A204.1 (cell line): ENCODE results near the gene SMAD4.
"Not testable (repeated sequence)": the region's sequence is repeated elsewhere in the genome, so short reads cannot be mapped to it uniquely, and the experiment has no call there.

Source experiments
- FAIRE-seq: peaks from 2 replicates; lab custom pipeline; 2012; peaks lifted over from hg19 to GRCh38; lab: Jason Lieb, UNC

Gene SMAD4

DNA sequence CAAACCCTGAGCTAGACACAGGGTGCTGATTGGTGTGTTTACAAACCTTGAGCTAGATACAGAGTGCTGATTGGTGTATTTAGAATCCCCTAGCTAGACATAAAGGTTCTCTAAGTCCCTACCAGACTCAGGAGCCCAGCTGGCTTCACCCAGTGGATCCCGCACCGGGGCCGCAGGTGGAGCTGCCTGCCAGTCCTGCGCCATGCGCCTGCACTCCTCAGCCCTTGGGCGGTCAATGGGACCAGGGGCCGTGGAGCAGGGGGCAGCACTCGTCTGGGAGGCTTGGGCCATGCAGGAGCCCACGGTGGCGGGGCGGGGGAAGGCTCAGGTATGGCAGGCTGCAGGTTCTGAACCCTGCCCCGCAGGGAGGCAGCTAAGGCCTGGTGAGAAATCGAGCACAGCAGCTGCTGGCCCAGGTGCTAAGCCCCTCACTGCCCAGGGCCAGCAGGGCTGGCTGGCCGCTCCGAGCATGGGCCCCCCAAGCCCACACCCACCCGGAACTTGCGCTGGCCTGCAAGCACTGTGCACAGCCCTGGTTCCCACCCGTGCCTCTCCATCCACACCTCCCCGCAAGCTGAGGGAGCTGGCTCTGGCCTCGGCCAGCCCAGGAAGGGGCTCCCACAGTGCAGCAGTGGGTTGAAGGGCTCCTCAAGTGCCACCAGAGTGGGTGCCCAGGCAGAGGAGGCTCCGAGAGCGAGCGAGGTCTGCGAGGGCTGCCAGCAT is 81.8 kb downstream of the SMAD4 start:
- not testable (repeated sequence) for FAIRE-seq

DNA sequence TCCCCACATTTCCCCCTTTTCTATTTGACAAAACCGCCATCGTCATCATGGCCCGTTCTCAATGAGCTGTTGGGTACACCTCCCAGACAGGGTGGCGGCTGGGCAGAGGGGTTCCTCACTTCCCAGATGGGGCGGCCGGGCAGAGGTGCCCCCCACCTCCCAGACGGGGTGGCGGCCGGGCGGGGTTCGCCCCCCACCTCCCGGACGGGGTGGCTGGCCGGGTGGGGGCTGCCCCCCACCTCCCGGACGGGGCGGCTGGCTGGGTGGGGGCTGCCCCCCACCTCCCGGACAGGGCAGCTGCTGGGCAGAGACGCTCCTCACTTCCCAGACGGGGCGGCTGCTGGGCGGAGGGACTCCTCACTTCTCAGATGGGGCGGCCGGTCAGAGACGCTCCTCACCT is 87.0 kb downstream of the SMAD4 start:
- FAIRE-seq = not testable (repeated sequence)

DNA sequence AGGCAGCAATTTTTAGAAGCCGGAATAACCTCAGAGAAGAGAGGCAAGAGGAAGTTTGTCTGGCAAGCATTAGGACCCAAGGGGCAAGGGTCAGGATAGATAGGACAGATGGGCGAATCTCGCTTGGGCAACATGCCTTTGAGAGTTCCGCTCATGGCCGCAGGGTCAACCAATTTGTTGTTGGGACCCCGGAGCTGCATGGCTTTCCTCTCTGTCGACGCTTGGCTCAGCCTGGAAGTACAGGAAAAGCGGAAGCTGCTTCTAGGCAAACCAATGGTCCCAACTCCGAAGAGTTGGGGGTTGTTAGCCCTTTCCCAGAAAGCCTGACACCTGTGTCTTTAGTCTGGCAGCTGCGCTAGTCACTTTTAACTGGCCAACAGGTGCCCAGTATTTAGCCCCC is 89.5 kb downstream of the SMAD4 start:
- FAIRE-seq = not testable (repeated sequence)

DNA sequence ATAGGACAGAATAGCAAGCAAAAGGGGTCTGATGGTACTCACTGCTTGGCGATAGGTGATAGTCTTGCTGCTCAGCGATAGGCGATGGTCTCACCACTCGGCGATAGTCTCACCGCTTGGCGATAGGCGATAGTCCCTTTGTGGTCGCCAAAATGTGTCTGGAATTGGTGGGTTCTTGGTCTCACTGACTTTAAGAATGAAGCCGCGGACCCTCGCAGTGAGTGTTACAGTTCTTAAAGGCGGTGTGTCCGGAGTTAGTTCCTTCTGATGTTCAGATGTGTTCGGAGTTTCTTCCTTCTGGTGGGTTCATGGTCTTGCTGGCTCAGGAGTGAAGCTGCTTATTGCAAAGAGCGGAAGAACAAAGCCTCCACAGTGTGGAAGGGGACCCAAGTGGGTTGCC is 90.0 kb downstream of the SMAD4 start:
- FAIRE-seq = not testable (repeated sequence)

DNA sequence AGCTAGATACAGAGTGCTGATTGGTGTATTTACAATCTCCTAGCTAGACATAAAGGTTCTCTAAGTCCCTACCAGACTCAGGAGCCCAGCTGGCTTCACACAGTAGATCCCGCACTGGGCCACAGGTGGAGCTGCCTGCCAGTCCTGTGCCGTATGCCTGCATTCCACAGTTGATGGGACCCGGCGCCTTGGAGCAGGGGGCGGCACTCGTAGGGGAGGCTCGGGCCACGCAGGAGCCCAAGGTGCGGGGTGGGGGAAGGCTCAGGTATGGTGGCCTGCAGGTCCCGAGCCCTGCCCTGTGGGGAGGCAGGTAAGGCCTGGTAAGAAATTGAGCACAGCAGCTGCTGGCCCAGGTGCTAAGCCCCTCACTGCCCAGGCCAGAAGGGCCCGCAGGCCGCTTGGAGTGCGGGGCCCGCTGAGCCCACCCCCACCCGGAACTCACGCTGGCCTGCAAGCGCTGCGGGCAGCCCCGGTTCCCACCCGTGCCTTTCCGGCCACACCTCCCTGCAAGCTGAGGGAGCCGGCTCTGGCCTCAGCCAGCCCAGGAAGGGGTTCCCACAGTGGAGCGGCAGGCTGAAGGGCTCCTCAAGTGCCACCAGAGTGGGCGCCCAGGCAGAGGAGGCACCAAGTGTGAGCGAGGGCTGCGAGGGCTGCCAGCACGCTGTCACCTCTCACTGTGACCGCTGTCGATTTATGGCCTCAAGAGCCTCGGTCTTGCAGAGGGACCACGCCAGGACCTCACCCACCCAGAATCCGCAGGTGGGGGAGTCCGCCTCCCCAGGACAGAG is 91.0 kb downstream of the SMAD4 start:
- FAIRE-seq = no peak

DNA sequence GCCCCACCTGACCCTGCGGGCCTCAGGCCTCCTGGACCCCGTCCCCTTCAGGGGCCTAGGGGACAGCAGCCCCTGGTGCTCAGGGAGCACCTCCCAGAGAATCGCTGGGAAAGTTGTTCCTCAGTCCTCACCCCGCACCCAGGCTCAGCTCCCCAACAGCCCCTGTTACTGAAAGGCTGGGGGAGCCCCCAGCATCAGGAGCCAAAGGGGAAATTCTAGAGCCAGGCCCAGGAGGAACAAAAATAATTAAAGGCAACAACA is 91.5 kb downstream of the SMAD4 start:
- no peak for FAIRE-seq

DNA sequence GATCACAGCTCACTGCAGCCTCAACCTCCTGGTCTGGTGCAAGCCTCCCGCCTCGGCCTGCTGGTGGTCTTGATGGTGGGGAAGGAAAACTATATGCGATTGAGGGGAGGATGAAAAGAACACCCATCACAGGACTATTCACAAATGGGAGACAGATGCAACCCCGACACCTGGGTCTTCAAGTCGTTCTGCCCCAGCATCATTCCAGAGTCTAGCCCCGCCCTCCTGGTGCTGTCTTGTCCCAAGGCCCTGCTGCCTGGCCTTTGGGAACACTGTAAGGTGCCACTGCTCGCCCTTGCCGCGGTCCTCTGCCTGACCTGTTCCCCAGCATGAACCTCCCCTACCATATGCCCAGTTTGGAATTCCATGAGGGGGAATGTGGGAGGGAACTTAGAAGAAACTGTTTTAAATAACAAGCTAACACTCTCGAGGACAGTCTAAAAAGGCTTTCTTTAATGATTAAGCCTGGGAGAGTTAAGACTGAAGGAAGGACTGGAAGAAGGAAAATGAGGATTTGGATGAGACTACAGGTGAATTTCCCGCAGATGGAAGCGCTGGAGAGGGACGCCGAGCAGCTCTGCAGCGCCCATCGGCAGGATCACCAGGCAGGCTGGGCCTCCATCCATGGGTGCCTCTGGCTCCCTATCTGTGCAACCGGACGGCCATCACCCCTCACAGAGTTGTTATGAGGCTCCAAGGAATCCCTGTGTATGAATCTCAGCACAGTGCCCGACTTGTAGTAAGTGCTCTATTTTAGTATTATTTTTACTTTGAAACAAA is 92.4 kb downstream of the SMAD4 start:
- FAIRE-seq = no peak

DNA sequence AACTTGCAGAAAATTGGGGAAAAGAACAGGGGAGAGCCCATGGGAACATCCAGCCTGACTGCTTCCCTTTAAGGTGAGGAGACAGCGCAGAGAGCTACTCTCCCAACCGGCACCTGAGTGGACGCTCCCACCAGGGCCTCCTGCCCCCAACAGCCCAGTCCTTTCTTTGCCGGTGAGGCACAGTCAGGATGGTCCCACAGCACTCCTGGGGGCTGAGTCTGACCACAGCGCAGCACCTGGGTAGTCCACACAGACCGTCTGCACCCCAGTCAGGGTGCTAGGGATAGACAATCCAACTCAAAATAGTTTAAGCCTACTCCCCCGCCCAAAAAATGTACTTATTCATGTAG is 93.0 kb downstream of the SMAD4 start:
- no peak for FAIRE-seq

DNA sequence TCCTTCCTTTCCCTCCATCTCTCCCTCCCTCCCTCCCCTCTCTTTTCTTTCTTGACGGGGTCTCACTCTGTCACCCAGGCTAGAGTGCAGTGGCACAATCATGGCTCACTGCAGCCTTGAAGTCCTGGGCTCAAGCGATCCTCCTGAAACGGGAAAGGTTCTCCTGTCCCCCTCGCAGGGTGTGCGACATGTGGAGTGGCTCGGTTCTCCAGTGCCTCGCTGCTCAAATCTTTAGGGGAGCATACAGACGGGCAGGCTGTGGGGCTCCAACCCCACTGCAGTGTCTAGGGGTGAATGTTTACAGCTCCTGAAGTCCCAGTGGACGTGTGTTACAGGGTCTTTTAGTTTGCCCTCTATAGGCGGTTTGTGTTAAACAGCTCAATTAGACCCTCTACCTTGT is 93.5 kb downstream of the SMAD4 start:
- FAIRE-seq = no peak

DNA sequence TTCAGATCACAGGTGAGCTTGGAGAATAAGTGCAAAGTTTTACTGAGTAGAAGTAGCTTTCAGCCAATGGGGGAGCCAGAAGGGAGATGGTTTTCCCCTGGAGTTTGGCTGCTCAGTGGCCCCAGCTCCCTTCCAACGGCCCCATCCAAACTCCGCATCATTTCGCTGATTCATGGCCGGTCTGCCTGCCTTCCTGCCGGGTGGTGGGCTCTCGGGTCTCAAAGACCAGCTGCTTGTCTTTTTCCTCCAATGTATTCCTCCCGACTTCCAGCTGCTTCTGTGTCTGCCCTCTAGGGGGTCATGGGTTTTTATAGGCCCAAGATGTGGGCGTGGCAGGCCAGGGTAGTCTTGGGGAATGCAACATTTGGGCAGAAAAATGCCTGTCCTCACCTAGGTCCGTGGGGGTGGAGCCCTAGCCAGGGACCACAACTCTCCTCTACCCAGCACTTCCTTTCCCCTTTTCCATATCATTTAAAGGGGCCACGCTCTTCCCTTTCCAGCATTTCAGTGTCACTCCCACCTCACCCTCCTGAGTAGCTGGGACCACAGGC is 94.0 kb downstream of the SMAD4 start:
- FAIRE-seq = no peak

DNA sequence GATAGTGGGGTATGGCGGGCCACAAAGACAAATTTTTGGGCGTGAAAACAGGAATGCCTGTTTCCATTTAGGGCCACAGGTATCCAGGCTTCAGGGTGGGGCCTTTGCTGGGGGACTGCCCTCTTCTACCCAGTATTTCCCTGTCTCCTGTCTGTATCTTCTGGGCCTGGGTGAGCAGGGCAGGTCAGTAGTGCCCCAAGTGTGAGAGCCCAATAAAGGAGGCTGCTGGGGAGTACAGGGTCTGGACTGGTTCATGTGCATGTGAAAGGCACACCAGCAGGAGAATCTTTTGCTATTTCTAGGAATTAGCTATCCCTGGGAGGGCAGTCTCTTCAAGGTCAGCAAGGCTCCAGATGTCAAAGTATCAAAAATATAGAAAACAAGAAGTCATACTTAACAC is 96.0 kb downstream of the SMAD4 start:
- no peak for FAIRE-seq

DNA sequence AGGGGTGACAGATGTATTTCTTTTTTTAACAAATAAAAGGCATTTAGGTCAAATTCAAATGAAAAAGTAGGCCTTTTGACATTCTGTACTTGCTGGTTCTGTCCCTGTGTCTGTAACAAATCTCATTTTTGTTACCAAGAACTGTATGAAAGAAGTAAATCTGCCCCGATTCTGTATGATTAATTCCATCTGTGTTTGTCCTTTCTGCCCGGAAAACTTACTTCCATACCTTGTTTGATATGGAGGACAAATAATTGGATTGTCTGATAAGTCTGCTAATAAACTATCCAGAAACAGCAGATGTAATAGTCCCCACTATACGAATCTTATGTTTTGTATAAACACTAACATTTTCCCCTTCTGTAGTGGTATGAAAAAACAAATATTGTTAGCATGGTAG is 97.7 kb downstream of the SMAD4 start:
- FAIRE-seq = no peak

DNA sequence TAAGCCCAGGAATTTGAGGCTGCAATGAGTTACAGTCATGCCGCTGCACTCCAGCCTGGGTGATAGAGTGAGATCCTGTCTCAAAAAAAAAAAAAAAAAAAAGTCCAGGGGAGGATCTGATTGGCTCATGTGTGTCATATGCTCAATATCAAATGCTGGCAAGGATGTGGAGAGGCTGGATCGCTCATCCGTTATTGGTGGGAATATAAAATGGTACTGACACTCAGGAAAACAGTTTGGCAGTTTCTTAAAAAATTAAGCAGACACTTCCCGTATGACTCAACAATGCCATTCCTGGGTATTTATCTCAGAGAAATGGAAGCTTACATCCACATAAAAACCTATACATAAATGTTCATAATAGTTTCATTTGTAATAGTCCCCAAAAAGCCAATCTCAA is 98.5 kb downstream of the SMAD4 start:
- no peak for FAIRE-seq

DNA sequence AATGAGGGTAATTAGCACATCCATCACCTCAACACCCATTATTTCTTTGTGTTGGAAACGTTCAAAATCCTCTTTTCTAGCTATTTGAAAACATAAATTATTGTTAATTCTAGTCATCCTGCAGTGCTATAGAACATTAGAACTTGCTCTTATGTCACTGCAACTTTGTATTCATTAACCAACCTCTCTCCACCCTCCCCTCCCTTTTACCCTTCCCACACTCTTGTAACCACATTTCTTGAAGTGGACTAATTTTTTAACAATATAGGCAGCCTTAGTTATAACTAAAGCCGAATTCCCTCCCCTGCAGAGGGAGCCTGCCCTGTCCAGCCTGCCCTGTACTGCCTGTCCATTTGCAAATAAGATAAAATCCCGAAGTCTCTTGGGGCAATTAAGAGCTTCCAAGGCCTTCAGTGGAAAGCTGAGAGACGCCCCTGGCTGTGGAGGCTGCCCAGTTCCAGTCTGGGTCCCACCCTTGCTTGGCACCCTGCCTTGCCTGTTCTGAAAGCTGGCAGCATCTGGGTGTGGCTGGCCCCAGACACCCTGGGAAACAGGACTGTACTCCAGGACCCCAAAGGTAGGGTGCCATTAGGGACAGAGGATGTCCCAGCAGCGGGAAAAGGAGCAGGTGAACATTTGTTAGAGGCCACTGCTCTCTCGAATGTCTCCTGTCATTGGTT is 102.4 kb downstream of the SMAD4 start:
- FAIRE-seq = no peak

DNA sequence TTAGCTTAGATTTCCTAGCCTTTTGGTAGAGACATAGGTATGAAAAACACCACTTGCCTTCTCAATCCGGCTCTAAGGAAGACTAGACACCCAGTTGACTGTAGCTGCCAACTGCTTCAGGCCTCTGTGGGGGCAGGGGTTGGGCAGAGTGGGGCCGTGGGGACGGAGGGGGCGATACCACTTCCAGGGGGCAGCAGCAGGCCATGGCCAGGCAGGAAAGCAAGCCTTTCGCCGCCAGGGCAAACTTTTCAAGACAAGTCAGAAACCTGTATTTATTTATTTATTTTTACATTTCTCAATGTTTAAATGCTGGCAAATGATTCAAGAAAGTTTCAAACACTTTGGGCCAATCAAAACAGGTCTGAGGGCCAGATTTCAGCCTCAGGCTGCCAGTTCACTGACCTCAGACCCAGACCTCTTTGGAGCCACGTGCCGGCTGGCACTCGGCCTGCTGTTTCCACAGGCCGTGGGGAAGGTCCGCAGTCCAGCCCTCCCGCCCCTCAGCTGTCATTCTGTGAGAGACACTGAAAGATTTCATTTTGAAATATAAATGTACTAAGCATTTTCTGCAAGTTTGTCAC is 103.7 kb downstream of the SMAD4 start:
- no peak for FAIRE-seq
